ENCODE data around the gene SWI5. TPM values are rescaled to one million over a fixed set of nuclear protein-coding genes. Genes with fewer than 3 reads are reported as not detected.

Gene SWI5
- total RNA-seq, 1 donor from 2014 or later: 26.7 TPM

GRCh38 chr9:128279088-128280073 is 3.3 kb downstream of the SWI5 start:
- peak; percentile 35 for DNase-seq (ENCODE audit: low spot score)

GRCh38 chr9:128280084-128280622 is 4.1 kb downstream of the SWI5 start:
- DNase-seq (ENCODE audit: low spot score): no peak

GRCh38 chr9:128282500-128282899 is 6.4 kb downstream of the SWI5 start:
- DNase-seq (ENCODE audit: low spot score): no peak

GRCh38 chr9:128285033-128285784 is 9.1 kb downstream of the SWI5 start:
- no peak for DNase-seq (ENCODE audit: low spot score)

- DNase-seq (ENCODE audit: low spot score): peak; percentile 86
These were observed 10.4 kb downstream of the SWI5 start for GRCh38 chr9:128286440-128286839.

- DNase-seq (ENCODE audit: low spot score): no peak
These were observed 12.4 kb downstream of the SWI5 start for GRCh38 chr9:128288273-128289004.

- no peak for DNase-seq (ENCODE audit: low spot score)
These were observed 15.9 kb downstream of the SWI5 start for GRCh38 chr9:128292009-128292408.

- no peak for DNase-seq (ENCODE audit: low spot score)
These were observed 17.0 kb downstream of the SWI5 start for GRCh38 chr9:128293091-128293490.

GRCh38 chr9:128294142-128294541 is 18.1 kb downstream of the SWI5 start:
- no peak for DNase-seq (ENCODE audit: low spot score)

- no peak for DNase-seq (ENCODE audit: low spot score)
These were observed 20.5 kb downstream of the SWI5 start for GRCh38 chr9:128296340-128297220.

GRCh38 chr9:128297221-128297773 is 21.2 kb downstream of the SWI5 start:
- DNase-seq (ENCODE audit: low spot score): no peak

GRCh38 chr9:128298535-128299482 is 22.7 kb downstream of the SWI5 start:
- DNase-seq (ENCODE audit: low spot score): no peak

- no peak for DNase-seq (ENCODE audit: low spot score)
These were observed 28.3 kb downstream of the SWI5 start for GRCh38 chr9:128304136-128304970.

GRCh38 chr9:128304971-128305288 is 28.9 kb downstream of the SWI5 start:
- no peak for DNase-seq (ENCODE audit: low spot score)

- DNase-seq (ENCODE audit: low spot score): no peak
These were observed 33.5 kb downstream of the SWI5 start for GRCh38 chr9:128309551-128309950.

GRCh38 chr9:128310461-128310860 is 34.4 kb downstream of the SWI5 start:
- no peak for DNase-seq (ENCODE audit: low spot score)

GRCh38 chr9:128314697-128315096 is 38.6 kb downstream of the SWI5 start:
- no peak for DNase-seq (ENCODE audit: low spot score)

GRCh38 chr9:128316421-128316820 is 40.3 kb downstream of the SWI5 start:
- DNase-seq (ENCODE audit: low spot score): no peak
